HepG2 (cell line): ENCODE measurements around the gene FAM193A. TPM values are rescaled to one million over a fixed set of nuclear protein-coding genes. Genes with fewer than 3 reads are reported as not detected.

Source experiments
- ATAC-seq: fragments of 200-7000 bp; cut with Tn5 transposase; 3 replicates; pipeline ENCODE4 v1.9.1; 2020; ENCODE audit warnings: mild to moderate bottlenecking, moderate library complexity
- BruUV-seq: library from RNA; stranded (reverse); fragments of 400-500 nt; replicated peaks from 2 replicates; lab custom pipeline; 2021; lab: Mats Ljungman, UMichigan
- CTCF ChIA-PET: fragments of 300-600 bp; formaldehyde crosslinking; extraction: SDS; loops from one replicate; lab custom pipeline; 2021; ENCODE audit warnings: low total read pairs, inconsistent platforms, low intra/inter-chr PET ratio; lab: Yijun Ruan, JAX
- POLR2A ChIA-PET: fragments of 350-600 bp; sonication (Branson Sonifier 250); formaldehyde crosslinking; loops from one replicate; lab custom pipeline; 2020; ENCODE audit warnings: antibody characterized with exemption, inconsistent platforms; lab: Yijun Ruan, JAX
- DNase-seq: peaks from one replicate; pipeline ENCODE4 v3.0.0-alpha.2; 2015; ENCODE audit warnings: low spot score
- FAIRE-seq: peaks from 3 replicates; lab custom pipeline; 2011; peaks lifted over from hg19 to GRCh38; lab: Jason Lieb, UNC
- H2AFZ ChIP-seq: one replicate; pipeline ENCODE4 v1.6.1; 2011; ENCODE audit warnings: low read length, inconsistent platforms
- H3K27ac ChIP-seq: fragments of 300-600 bp; 3 replicates; pipeline ENCODE4 v1.8.0; 2011; ENCODE audit warnings: mixed run types, mild to moderate bottlenecking, mixed read lengths, low read length, inconsistent platforms; ENCODE audit not compliant: insufficient read depth; ENCODE audit errors: extremely low read length
- H3K27me3 ChIP-seq, 2 experiments: fragments of 200-600 bp in 1 of 2; 2 replicates in 1 of 2; 3 replicates in 1 of 2; pipeline versions ENCODE4 v1.6.0 to v1.8.0; 2011; ENCODE audit warnings: low read length in 2 of 2, mild to moderate bottlenecking in 2 of 2, moderate library complexity in 2 of 2, inconsistent platforms in 1 of 2; ENCODE audit not compliant: insufficient read depth in 2 of 2, control insufficient read depth in 1 of 2
- H3K36me3 ChIP-seq, 2 experiments: fragments of 200-600 bp in 1 of 2; replicated peaks in 1 of 2; 2 replicates in 1 of 2; 3 replicates in 1 of 2; pipeline versions ENCODE4 v1.5.1 to v1.8.0; 2011; ENCODE audit warnings: low read length in 2 of 2, inconsistent platforms in 1 of 2; ENCODE audit not compliant: insufficient read depth in 2 of 2, control insufficient read depth in 1 of 2
- H3K4me1 ChIP-seq: 2 replicates; pipeline ENCODE4 v1.5.1; 2012; ENCODE audit warnings: low read length, inconsistent platforms; ENCODE audit not compliant: insufficient read depth
- H3K4me2 ChIP-seq: 2 replicates; pipeline ENCODE4 v1.6.0; 2011; ENCODE audit warnings: low read depth, low read length, inconsistent platforms
- H3K4me3 ChIP-seq, 3 experiments: fragments of 200-600 bp in 1 of 3; sonication (generic), shearing (Covaris generic) in 1 of 3; replicated peaks in 1 of 3; 2 replicates each; pipeline ENCODE4 v1.5.1; 2011 to 2016; ENCODE audit warnings: low read length in 3 of 3, inconsistent platforms in 2 of 3, low read depth in 2 of 3, mild to moderate bottlenecking in 2 of 3, control low read depth in 1 of 3, mixed read lengths in 1 of 3; ENCODE audit not compliant: insufficient read depth in 1 of 3
- H3K79me2 ChIP-seq: one replicate; pipeline ENCODE4 v1.6.1; 2011; ENCODE audit warnings: low read length, inconsistent platforms; ENCODE audit not compliant: insufficient read depth
- H3K9ac ChIP-seq: 2 replicates; pipeline ENCODE4 v1.6.0; 2011; ENCODE audit warnings: mild to moderate bottlenecking, low read depth, low read length, inconsistent platforms; ENCODE audit not compliant: insufficient read depth
- H3K9me3 ChIP-seq: 2 replicates; pipeline ENCODE4 v1.5.1; 2012; ENCODE audit warnings: mild to moderate bottlenecking, low read length
- H4K20me1 ChIP-seq: 2 replicates; pipeline ENCODE4 v1.6.0; 2011; ENCODE audit warnings: inconsistent platforms, mild to moderate bottlenecking, low read length, moderate library complexity; ENCODE audit not compliant: insufficient read depth
- ARNT ChIP-seq: fragments of 450-650 bp; IDR thresholded peaks from 2 replicates; pipeline ENCODE4 v1.6.1; 2017
- GRHL1 ChIP-seq: sonication (generic); formaldehyde crosslinking; conservative IDR thresholded peaks from 2 replicates; pipeline ENCODE4 v1.8.0; 2022; ENCODE audit warnings: missing genetic modification reagents
- MAFG ChIP-seq: sonication (generic); formaldehyde crosslinking; IDR thresholded peaks from 2 replicates; pipeline ENCODE4 v1.5.1; 2020; ENCODE audit warnings: mild to moderate bottlenecking, missing genetic modification reagents
- NCOA1 ChIP-seq: sonication (generic); formaldehyde crosslinking; IDR thresholded peaks from 2 replicates; pipeline ENCODE4 v1.9.0; 2021; ENCODE audit warnings: missing genetic modification reagents
- TCF7 ChIP-seq: sonication (generic); IDR thresholded peaks from 2 replicates; pipeline ENCODE4 v1.6.1; 2016; ENCODE audit warnings: antibody characterized with exemption, low read depth
- TRIM22 ChIP-seq: fragments of 450-650 bp; IDR thresholded peaks from 2 replicates; pipeline ENCODE4 v1.6.1; 2017
- ZBTB38 ChIP-seq: sonication (generic); formaldehyde crosslinking; IDR thresholded peaks from 2 replicates; pipeline ENCODE4 v1.5.1; 2020; ENCODE audit warnings: mild to moderate bottlenecking, missing genetic modification reagents
- ZNF687 ChIP-seq: sonication (generic); formaldehyde crosslinking; IDR thresholded peaks from 2 replicates; pipeline ENCODE4 v1.5.1; 2020; ENCODE audit warnings: mild to moderate bottlenecking, missing genetic modification reagents, moderate library complexity
- ZSCAN5A ChIP-seq: sonication (generic); formaldehyde crosslinking; IDR thresholded peaks from 2 replicates; pipeline ENCODE4 v1.8.0; 2022; ENCODE audit warnings: mild to moderate bottlenecking, missing genetic modification reagents, borderline replicate concordance
- WGBS: methylation state at CpG from one replicate; pipeline ENCODE4 v1.1.6; 2017; ENCODE audit warnings: low lambda C conversion rate; 5-methylcytosine and 5-hydroxymethylcytosine counted together
- in situ Hi-C: cut with HindIII; loops from 2 replicates; pipeline ENCODE4 v1.10.0; 2017; ENCODE audit warnings: low pct_unique_long_range_greater_than_20kb; ENCODE audit not compliant: extremely low pct_ligation_motif_present
- intact Hi-C: fragments of 100-400 bp; cut with micrococcal nuclease; formaldehyde crosslinking; loops from one replicate; pipeline ENCODE4 v1.10.0; 2022; ENCODE audit not compliant: unreplicated experiment
- polyA plus RNA-seq, 8 experiments: library from polyadenylated mRNA; depleted of rRNA in 3 of 8; stranded (reverse) in 7 of 8; unstranded in 1 of 8; fragments of >200 nt; fragmentation: Illumina TruSeq in 4 of 8; extraction: Trizol in 4 of 8; gene quantifications; 2 replicates each; pipeline versions ENCODE4 v1.2.1 to v1.2.3, GENCODE V29; 2011 to 2016; ENCODE audit warnings: low read depth in 4 of 8, missing spikeins in 1 of 8, mixed read lengths in 1 of 8; ENCODE audit not compliant: insufficient read depth in 1 of 8
- total RNA-seq, 5 experiments: library from RNA; depleted of rRNA; stranded (reverse); fragments of >200 nt; fragmentation: Illumina TruSeq; extraction: Trizol; gene quantifications; 2 replicates each; pipeline ENCODE4 v1.2.3, GENCODE V29; 2016; ENCODE audit warnings: low read depth in 1 of 5

FAM193A gene
- total and polyA plus RNA-seq, 2 of the 13 experiments (the other 11 are each of a cell fraction or from before 2014, with no cell fraction given): 5.7 to 8.7 TPM

DNA sequence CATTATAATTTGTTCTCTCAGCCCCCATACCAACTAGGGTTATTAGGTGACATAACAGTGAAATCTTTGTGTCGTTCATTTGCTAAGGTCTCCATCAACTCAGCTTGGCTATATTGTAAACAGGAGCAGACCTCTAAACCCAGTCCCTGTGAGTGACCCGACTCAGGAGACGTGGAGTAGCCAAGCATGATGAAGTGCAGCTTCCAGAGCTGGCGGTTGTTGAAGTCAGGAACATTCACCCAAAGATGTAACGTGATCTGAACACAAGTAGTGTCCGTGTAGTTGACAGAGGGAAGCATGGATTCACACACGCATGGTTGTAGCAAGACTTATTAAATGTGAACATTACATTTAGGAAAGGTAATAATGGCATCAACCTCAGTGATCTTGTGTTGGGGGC lies 102.3 kb downstream of the FAM193A start:
- no peak for DNase-seq
- CTCF ChIA-PET: no interaction called here
- Histone ChIP-seq H2AFZ (no peak overlapping the region), H4K20me1 (no peaks in the 10 kb centered on the region), H3K9me3 (no peaks in the 10 kb centered on the region), H3K79me2 (no peaks in the 10 kb centered on the region), H3K27me3 (no peaks in the 10 kb centered on the region), H3K4me2 (no peak overlapping the region), H3K36me3 (peaks cover 33 to 67% of the 10 kb centered on the region in 2 experiments), H3K27ac (no peak overlapping the region), H3K4me3 (no peak overlapping the region), H3K9ac (no peak overlapping the region)
- FAIRE-seq: no peak
- in situ Hi-C loops (no loop called here), intact Hi-C loops (no loop called here)
- no TSS peak for BruUV-seq
- no peak for ATAC-seq
- TF ChIP-seq TRIM22: no peak
- TF ChIP-seq, all 625 proteins: peak for 0
- no peaks in the 10 kb centered on the region for H3K4me1 ChIP-seq
- 97% methylated on average over 7 of the region's 7 CpGs for WGBS
- POLR2A ChIA-PET: no interaction called here

GRCh38 chr4:2642968-2643367 lies 106.5 kb downstream of the FAM193A start:
- Histone ChIP-seq H3K27ac (no peak overlapping the region), H3K36me3 (peaks cover 32 to 64% of the 10 kb centered on the region in 2 experiments; a peak in 4 of 5 replicates), H3K4me1 (no peaks in the 10 kb centered on the region), H2AFZ (no peak overlapping the region), H3K79me2 (no peaks in the 10 kb centered on the region), H3K27me3 (no peaks in the 10 kb centered on the region), H3K9me3 (no peaks in the 10 kb centered on the region), H3K4me3 (no peak overlapping the region), H3K9ac (no peak overlapping the region), H4K20me1 (no peaks in the 10 kb centered on the region), H3K4me2 (no peak overlapping the region)
- in situ Hi-C loops: no loop called here
- no peak for DNase-seq
- 96% methylated on average over 7 of the region's 7 CpGs for WGBS
- POLR2A ChIA-PET: no interaction called here
- CTCF ChIA-PET: no interaction called here
- FAIRE-seq: no peak
- intact Hi-C loops: no loop called here
- no TSS peak for BruUV-seq
- no peak for ATAC-seq
- TF ChIP-seq ZNF687 (no peak), ZBTB38 (CRISPR knock-in tag) (no peak), GRHL1 (CRISPR knock-in tag) (no peak), TCF7 (no peak), ZSCAN5A (no peak), ARNT (no peak), MAFG (CRISPR knock-in tag) (no peak), NCOA1 (CRISPR knock-in tag) (no peak)
